Measurements from ENCODE around the gene PCBP3. TPM values are rescaled to one million over a fixed set of nuclear protein-coding genes. Genes with fewer than 3 reads are reported as not detected.
"Not testable (repeated sequence)": the region's sequence is repeated elsewhere in the genome, so short reads cannot be mapped to it uniquely, and the experiment has no call there.

PCBP3 gene
- total RNA-seq, 2 donors from 2014 or later, result 2.1 to 5.3 TPM

GRCh38 chr21:45709173-45709572, 65.6 kb downstream of the PCBP3 start:
- no peak overlapping the region for H3K9ac ChIP-seq (ENCODE audit: low read depth in 2 of 2, low read length in 2 of 2)
- no peak for DNase-seq
- no peak for TF ChIP-seq CTCF (IDR thresholded peaks at IDR 0.05)
- H3K36me3 ChIP-seq, result no peaks in the 10 kb centered on the region
- H3K27me3 ChIP-seq, result no peaks in the 10 kb centered on the region
- intact Hi-C loops (cut with DNase I), result no loop called here
- no peaks in the 10 kb centered on the region for H3K4me1 ChIP-seq
- H3K9me3 ChIP-seq, result no peaks in the 10 kb centered on the region
- H3K4me3 ChIP-seq, result no peak overlapping the region
- H3K27ac ChIP-seq, result no peak overlapping the region

- Histone ChIP-seq H3K4me1 (no peaks in the 10 kb centered on the region), H3K36me3 (no peaks in the 10 kb centered on the region), H3K4me3 (no peak overlapping the region), H3K9ac (ENCODE audit: low read depth in 2 of 2, low read length in 2 of 2) (no peak overlapping the region), H3K9me3 (no peaks in the 10 kb centered on the region), H3K27ac (no peak overlapping the region), H3K27me3 (no peaks in the 10 kb centered on the region)
- DNase-seq, result no peak
- intact Hi-C loops (cut with DNase I), result no loop called here
- TF ChIP-seq CTCF (IDR thresholded peaks at IDR 0.05), result no peak
Observed at GRCh38 chr21:45709696-45710268, 66.3 kb downstream of the PCBP3 start.

- H3K27ac ChIP-seq; H3K27me3 ChIP-seq; H3K4me1 ChIP-seq; H3K9ac ChIP-seq (ENCODE audit: low read depth in 2 of 2, low read length in 2 of 2); H3K36me3 ChIP-seq; intact Hi-C loops (cut with DNase I); H3K4me3 ChIP-seq; DNase-seq; H3K9me3 ChIP-seq: not testable (repeated sequence)
Observed at GRCh38 chr21:45710306-45710705, 66.8 kb downstream of the PCBP3 start.

GRCh38 chr21:45713613-45714012, 70.1 kb downstream of the PCBP3 start:
- Histone ChIP-seq H3K36me3 (no peaks in the 10 kb centered on the region), H3K4me1 (no peaks in the 10 kb centered on the region), H3K4me3 (no peak overlapping the region), H3K9me3 (no peaks in the 10 kb centered on the region), H3K27ac (no peak overlapping the region), H3K9ac (ENCODE audit: low read depth in 2 of 2, low read length in 2 of 2) (no peak overlapping the region), H3K27me3 (no peaks in the 10 kb centered on the region)
- no peak for TF ChIP-seq CTCF (IDR thresholded peaks at IDR 0.05)
- intact Hi-C loops (cut with DNase I), result no loop called here
- DNase-seq, result no peak

- no peak overlapping the region for H3K27ac ChIP-seq
- no peaks in the 10 kb centered on the region for H3K4me1 ChIP-seq
- H3K36me3 ChIP-seq, result no peaks in the 10 kb centered on the region
- H3K27me3 ChIP-seq, result no peaks in the 10 kb centered on the region
- no peak for DNase-seq
- no peak for TF ChIP-seq CTCF (IDR thresholded peaks at IDR 0.05)
- intact Hi-C loops (cut with DNase I), result no loop called here
- H3K9me3 ChIP-seq, result no peaks in the 10 kb centered on the region
- H3K4me3 ChIP-seq, result no peak overlapping the region
- H3K9ac ChIP-seq (ENCODE audit: low read depth in 2 of 2, low read length in 2 of 2), result no peak overlapping the region
Observed at GRCh38 chr21:45715441-45715840, 71.9 kb downstream of the PCBP3 start.

- Histone ChIP-seq H3K9me3 (no peaks in the 10 kb centered on the region), H3K4me3 (no peak overlapping the region), H3K36me3 (no peaks in the 10 kb centered on the region), H3K4me1 (no peaks in the 10 kb centered on the region), H3K9ac (ENCODE audit: low read depth in 2 of 2, low read length in 2 of 2) (no peak overlapping the region), H3K27ac (no peak overlapping the region), H3K27me3 (no peaks in the 10 kb centered on the region)
- intact Hi-C loops (cut with DNase I), result no loop called here
- no peak for TF ChIP-seq CTCF (IDR thresholded peaks at IDR 0.05)
- DNase-seq, result no peak
Observed at GRCh38 chr21:45718413-45718812, 74.9 kb downstream of the PCBP3 start.
